Activated T-helper 2 cell treated with anti-CD3 and anti-CD28 coated beads, Interferon-gamma antibody, Interleukin-2, Interleukin-4, amounts not matched to agents 10 μg/mL and 5 μg/mL and 100 μg/mL, durations not matched to agents 14 hours and 24 hours and 36 hours (primary cell): ENCODE results near the gene PROS1. TPM values are rescaled to one million over a fixed set of nuclear protein-coding genes. Genes with fewer than 3 reads are reported as not detected.

Source experiments
- DNase-seq: peaks from one replicate; pipeline ENCODE4 v3.0.0; 2021; ENCODE audit warnings: low spot score
- H3K27ac Mint-ChIP-seq: one replicate; pipeline ENCODE4 v1.8.0; 2021; ENCODE audit warnings: mixed read lengths
- H3K27me3 Mint-ChIP-seq: one replicate; pipeline ENCODE4 v1.8.0; 2021; ENCODE audit warnings: low read depth, mixed read lengths
- H3K36me3 Mint-ChIP-seq: one replicate; pipeline ENCODE4 v1.8.0; 2021; ENCODE audit warnings: low read depth, mixed read lengths
- H3K4me1 Mint-ChIP-seq: one replicate; pipeline ENCODE4 v1.8.0; 2021; ENCODE audit warnings: low read depth, mixed read lengths
- H3K4me3 Mint-ChIP-seq: one replicate; pipeline ENCODE4 v1.8.0; 2021; ENCODE audit warnings: low read depth, mild to moderate bottlenecking, moderate library complexity, mixed read lengths
- H3K9me3 Mint-ChIP-seq: one replicate; pipeline ENCODE4 v1.8.0; 2021; ENCODE audit warnings: mixed read lengths
- intact Hi-C: fragments of 100-400 bp; cut with micrococcal nuclease; formaldehyde crosslinking; loops from one replicate; pipeline ENCODE4 v1.15.1; 2023
- total RNA-seq: library from RNA; stranded (reverse); gene quantifications from 2 replicates; pipeline ENCODE4 v1.2.3, GENCODE V29; 2022

PROS1 gene
- 1.7 and 2.3 TPM in 2 replicates for total RNA-seq

DNA sequence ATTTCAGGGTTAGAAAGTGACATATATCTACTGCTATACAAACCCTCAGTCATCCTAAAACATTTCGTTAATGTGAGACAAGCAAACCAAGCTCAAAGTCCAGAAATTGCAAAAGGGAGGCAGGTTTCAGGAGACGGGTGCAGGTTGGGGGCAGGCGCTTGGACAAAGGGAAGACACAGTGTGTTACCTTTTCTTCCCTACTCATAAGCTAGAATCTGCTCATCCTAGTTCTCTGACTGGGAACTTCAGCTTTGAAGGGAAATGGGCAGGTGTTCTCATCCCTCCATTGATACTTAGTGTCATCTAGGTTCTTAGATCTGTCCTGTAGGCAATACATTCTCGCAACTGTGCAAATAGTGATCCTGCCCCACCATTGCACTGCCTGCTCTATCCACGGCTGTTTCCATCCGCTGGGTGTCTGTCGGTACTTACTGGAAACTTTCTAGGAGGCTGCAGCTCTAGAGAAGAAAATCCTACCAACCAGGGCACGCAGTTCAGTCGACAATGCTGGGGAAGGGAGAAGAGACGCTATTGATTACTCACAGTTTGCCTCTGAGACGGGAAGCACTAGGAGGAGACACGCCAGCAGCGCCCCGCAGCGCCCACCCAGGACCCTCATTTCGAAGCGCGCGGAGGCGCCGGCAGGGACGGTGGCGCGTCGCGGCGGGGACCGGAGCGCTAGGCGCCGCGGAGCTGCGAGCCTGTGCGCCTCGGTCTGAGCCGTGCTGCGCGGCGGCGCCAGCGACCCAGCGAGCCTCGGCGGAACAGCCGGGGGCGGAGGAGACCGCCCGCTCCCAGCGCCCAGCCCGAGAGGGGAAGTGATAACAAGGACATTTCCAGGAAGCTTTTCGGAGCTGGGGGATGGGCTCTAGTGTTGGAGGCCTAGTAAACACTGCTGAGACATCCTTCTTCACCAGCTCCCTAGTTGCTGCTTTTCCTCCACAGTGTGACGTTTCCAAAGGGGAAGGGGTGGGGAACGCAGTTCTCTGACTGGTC, at the start of gene PROS1:
PROS1 (minus strand) TSS at position 766 of the 996 bp plus-strand sequence; CDS start at position 619, 147 bp downstream.
- Mint-ChIP-seq H3K4me1 (peaks cover 9% of the 10 kb centered on the region), H3K9me3 (no peaks in the 10 kb centered on the region), H3K27me3 (peaks cover 15% of the 10 kb centered on the region), H3K36me3 (no peaks in the 10 kb centered on the region), H3K27ac (peak within 1 kb of the TSS; percentile 62), H3K4me3 (peak within 1 kb of the TSS; percentile 77)
- peak; percentile 31 for DNase-seq
- intact Hi-C loops = loop anchor here (2.0 kb wide), 1 partner anchor 37 kb away; no protein-coding TSS in a partner anchor

- Mint-ChIP-seq H3K4me1 (no peaks in the 10 kb centered on the region), H3K4me3 (no peak overlapping the region), H3K27ac (no peak overlapping the region), H3K27me3 (no peaks in the 10 kb centered on the region), H3K36me3 (peaks cover 8% of the 10 kb centered on the region), H3K9me3 (no peaks in the 10 kb centered on the region)
- DNase-seq = no peak
- intact Hi-C loops = no loop called here
Measured at GRCh38 chr3:94020293-94020692, 46.6 kb upstream of the PROS1 start.

- H3K27ac Mint-ChIP-seq = no peak overlapping the region
- peaks cover 6% of the 10 kb centered on the region for H3K4me1 Mint-ChIP-seq
- H3K9me3 Mint-ChIP-seq = peaks cover 5% of the 10 kb centered on the region
- peaks cover 13% of the 10 kb centered on the region for H3K36me3 Mint-ChIP-seq
- no peak for DNase-seq
- no peak overlapping the region for H3K4me3 Mint-ChIP-seq
- intact Hi-C loops = no loop called here
- no peaks in the 10 kb centered on the region for H3K27me3 Mint-ChIP-seq
Measured at GRCh38 chr3:94019659-94020058, 46.0 kb upstream of the PROS1 start.

GRCh38 chr3:94015025-94015424, 41.3 kb upstream of the PROS1 start:
- intact Hi-C loops = no loop called here
- Mint-ChIP-seq H3K9me3 (peaks cover 6% of the 10 kb centered on the region), H3K4me3 (no peak overlapping the region), H3K4me1 (peaks cover 35% of the 10 kb centered on the region), H3K36me3 (peaks cover 18% of the 10 kb centered on the region), H3K27me3 (no peaks in the 10 kb centered on the region), H3K27ac (no peak overlapping the region)
- no peak for DNase-seq

GRCh38 chr3:94012185-94012584, 38.5 kb upstream of the PROS1 start:
- no peak for DNase-seq
- H3K27ac Mint-ChIP-seq = peak overlapping the region; percentile 88
- H3K4me3 Mint-ChIP-seq = peak overlapping the region; percentile 48
- peaks cover 61% of the 10 kb centered on the region for H3K4me1 Mint-ChIP-seq
- peaks cover 23% of the 10 kb centered on the region for H3K36me3 Mint-ChIP-seq
- intact Hi-C loops = loop anchor here (1.0 to 2.0 kb wide), 2 partner anchors 25 to 57 kb away; no protein-coding TSS in a partner anchor
- H3K27me3 Mint-ChIP-seq = no peaks in the 10 kb centered on the region
- H3K9me3 Mint-ChIP-seq = peaks cover 10% of the 10 kb centered on the region

GRCh38 chr3:94011233-94011711, 37.6 kb upstream of the PROS1 start:
- Mint-ChIP-seq H3K4me3 (peak overlapping the region; percentile 48), H3K27ac (peak overlapping the region; percentile 88), H3K36me3 (peaks cover 30% of the 10 kb centered on the region), H3K4me1 (peaks cover 66% of the 10 kb centered on the region), H3K9me3 (peaks cover 12% of the 10 kb centered on the region), H3K27me3 (no peaks in the 10 kb centered on the region)
- intact Hi-C loops = loop anchor here (1.0 to 2.0 kb wide), 3 partner anchors 31 to 52 kb away; partner anchors contain the start of genes ARL13B, NSUN3 and PROS1
- DNase-seq = no peak

GRCh38 chr3:94009608-94010007, 35.9 kb upstream of the PROS1 start:
- Mint-ChIP-seq H3K27me3 (no peaks in the 10 kb centered on the region), H3K4me3 (no peak overlapping the region), H3K4me1 (peaks cover 60% of the 10 kb centered on the region), H3K27ac (peak overlapping the region; percentile 13), H3K9me3 (peaks cover 6% of the 10 kb centered on the region), H3K36me3 (peaks cover 24% of the 10 kb centered on the region)
- intact Hi-C loops = loop anchor here (2.0 kb wide), 1 partner anchor 37 kb away; the partner anchor contains the start of gene PROS1
- DNase-seq = no peak

DNA sequence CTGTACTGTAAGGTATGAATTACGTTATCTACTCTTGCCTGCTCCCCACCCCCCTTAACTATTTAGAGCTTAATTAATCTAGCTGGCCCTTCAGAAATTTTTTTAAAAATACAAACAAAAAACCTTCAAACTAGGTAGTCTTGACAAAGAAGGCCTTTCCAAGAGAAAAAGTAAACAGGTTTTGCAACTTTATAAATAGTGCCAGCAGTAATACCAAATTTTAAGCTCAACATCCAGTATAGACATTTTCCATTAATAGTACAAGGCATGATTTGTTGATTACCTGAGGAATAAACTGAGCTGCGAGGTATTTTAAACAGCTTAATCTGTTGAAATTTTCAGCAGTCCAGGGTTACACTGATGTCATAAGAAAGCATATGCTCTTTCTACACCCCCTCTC, 34.6 kb upstream of the PROS1 start:
- Mint-ChIP-seq H3K9me3 (peaks cover 6% of the 10 kb centered on the region), H3K4me3 (no peak overlapping the region), H3K27ac (no peak overlapping the region), H3K4me1 (peaks cover 59% of the 10 kb centered on the region), H3K36me3 (peaks cover 21% of the 10 kb centered on the region), H3K27me3 (no peaks in the 10 kb centered on the region)
- intact Hi-C loops = no loop called here
- no peak for DNase-seq

GRCh38 chr3:94004301-94004910, 30.7 kb upstream of the PROS1 start:
- Mint-ChIP-seq H3K9me3 (peaks cover 6% of the 10 kb centered on the region), H3K27ac (peak overlapping the region; percentile 68), H3K4me1 (peaks cover 34% of the 10 kb centered on the region), H3K36me3 (peaks cover 17% of the 10 kb centered on the region), H3K27me3 (no peaks in the 10 kb centered on the region), H3K4me3 (peak overlapping the region; percentile 73)
- no peak for DNase-seq
- intact Hi-C loops = loop anchor here (1.0 to 5.0 kb wide), 3 partner anchors 24 to 243 kb away; partner anchors contain the start of gene ARL13B

DNA sequence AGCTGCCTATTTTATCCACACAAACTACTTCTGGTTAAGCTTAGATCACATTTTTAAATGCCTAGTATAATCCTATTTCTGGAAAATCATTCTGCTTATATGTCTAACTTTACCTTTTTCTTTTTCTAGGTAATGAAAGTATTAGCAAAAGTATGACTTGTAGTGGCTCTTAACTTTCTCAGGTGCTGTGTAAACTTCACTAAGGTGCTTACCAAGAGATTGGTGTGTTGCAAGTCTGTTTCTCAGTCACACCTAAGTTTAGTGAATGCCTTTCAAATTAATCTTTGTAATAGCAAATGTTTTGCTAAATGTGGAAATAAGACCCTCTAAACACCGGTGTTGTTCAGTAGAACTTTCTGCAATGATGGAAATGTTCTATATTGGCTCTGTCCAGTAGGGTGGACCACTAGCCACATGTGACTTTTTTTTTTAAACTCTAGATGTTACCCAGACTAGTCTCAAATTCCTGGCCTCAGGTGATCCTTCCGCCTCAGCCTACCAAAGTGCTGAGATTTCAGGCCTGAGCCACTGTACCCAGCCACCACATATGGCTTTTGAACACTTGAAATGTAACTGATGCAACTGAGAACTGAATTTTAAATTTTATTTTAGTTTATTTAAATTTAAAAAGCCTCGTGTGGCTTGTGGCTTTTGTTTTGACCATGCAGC, 28.3 kb upstream of the PROS1 start:
- H3K4me1 Mint-ChIP-seq = peaks cover 12% of the 10 kb centered on the region
- intact Hi-C loops = loop anchor here (5.0 kb wide), 1 partner anchor 245 kb away; no protein-coding TSS in a partner anchor
- H3K36me3 Mint-ChIP-seq = peaks cover 8% of the 10 kb centered on the region
- no peaks in the 10 kb centered on the region for H3K9me3 Mint-ChIP-seq
- DNase-seq = no peak
- H3K27me3 Mint-ChIP-seq = no peaks in the 10 kb centered on the region
- H3K4me3 Mint-ChIP-seq = no peak overlapping the region
- no peak overlapping the region for H3K27ac Mint-ChIP-seq

GRCh38 chr3:94001191-94001590, 27.5 kb upstream of the PROS1 start:
- DNase-seq = no peak
- peaks cover 9% of the 10 kb centered on the region for H3K4me1 Mint-ChIP-seq
- no peaks in the 10 kb centered on the region for H3K27me3 Mint-ChIP-seq
- no peak overlapping the region for H3K27ac Mint-ChIP-seq
- intact Hi-C loops = loop anchor here (5.0 kb wide), 1 partner anchor 246 kb away; no protein-coding TSS in a partner anchor
- no peak overlapping the region for H3K4me3 Mint-ChIP-seq
- no peaks in the 10 kb centered on the region for H3K9me3 Mint-ChIP-seq
- peaks cover 5% of the 10 kb centered on the region for H3K36me3 Mint-ChIP-seq

- Mint-ChIP-seq H3K4me1 (peaks cover 2% of the 10 kb centered on the region), H3K27ac (no peak overlapping the region), H3K9me3 (no peaks in the 10 kb centered on the region), H3K27me3 (no peaks in the 10 kb centered on the region), H3K4me3 (no peak overlapping the region), H3K36me3 (peaks cover 5% of the 10 kb centered on the region)
- DNase-seq = no peak
- intact Hi-C loops = no loop called here
Measured at GRCh38 chr3:93994056-93994455, 20.4 kb upstream of the PROS1 start.
